Hepatic stellate cell (primary cell): ENCODE results near the gene COL26A1.
A peak's percentile ranks its signal among the peaks of the same experiment; 100 is the strongest.
"Not testable (repeated sequence)": the region's sequence is repeated elsewhere in the genome, so short reads cannot be mapped to it uniquely, and the experiment has no call there.

Source experiments
- DNase-seq: peaks from one replicate; pipeline ENCODE4 v3.0.0; 2011; ENCODE audit warnings: low spot score

The COL26A1 gene

DNA sequence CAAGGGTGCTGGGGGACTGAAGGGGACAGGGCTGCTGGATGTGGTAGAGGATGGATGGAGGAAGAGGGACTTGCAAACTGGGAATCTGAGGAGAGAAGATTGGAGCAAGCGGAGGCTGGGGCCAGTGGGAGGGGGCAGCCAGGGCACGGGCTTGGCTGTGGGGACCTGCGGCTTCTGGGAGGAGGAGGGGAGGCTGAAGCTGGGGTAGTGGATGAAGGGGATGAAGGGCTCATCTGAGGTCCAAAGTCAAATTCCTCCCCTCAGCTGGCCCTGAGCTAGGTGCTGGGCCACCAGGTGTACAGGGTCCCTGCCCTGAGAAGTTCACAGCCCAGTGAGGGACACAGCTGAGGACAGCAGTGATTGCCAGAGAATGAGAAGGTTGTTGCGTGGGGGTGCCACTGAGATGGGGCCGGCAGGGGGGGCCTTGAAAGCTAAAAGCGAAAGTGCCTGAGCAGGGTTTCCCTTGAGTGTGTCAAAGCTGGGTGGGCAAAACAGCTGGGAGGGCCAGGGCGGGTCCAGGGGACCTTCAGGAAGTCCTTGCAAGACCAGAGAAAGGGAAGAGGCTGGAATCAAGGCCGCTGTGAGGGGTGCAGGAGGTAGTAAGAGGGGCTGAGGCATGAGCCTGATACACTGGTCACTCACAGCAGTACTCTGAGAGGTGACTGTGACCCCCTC is 191.2 kb downstream of the COL26A1 start:
- DNase-seq = no peak

DNA sequence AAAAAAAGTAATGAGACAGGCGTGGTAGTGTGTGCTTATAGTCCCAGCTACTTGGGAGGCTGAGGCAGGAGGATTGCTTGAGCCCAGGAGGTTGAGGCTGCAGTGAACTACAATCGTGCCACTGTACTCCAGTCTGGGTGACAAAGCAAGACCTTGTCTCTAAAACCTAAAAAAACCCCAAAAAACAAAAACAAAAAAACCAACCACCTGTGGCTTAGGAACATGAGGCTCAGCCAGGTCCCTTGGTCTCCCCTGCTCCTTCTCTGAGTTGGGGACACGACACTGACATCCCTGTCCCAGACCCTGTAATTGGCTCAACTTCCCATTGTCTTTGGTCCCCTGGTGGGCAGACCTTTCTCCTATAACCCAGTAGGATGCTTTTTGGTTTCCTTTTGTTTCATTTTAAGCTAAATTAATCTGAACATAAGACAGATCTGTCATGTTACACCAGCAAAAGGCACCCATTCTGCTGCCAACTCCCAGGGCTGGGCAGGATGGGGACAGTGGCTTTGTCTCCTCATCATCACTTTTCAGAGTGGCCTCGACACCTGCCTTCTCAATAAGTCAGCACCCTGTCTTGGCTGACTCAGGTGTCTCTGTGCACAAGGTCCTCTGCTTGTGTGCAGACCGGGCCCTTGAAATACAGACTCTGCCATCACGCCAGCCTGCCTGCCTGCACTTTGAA is 192.1 kb downstream of the COL26A1 start:
- DNase-seq = peak; percentile 1

DNA sequence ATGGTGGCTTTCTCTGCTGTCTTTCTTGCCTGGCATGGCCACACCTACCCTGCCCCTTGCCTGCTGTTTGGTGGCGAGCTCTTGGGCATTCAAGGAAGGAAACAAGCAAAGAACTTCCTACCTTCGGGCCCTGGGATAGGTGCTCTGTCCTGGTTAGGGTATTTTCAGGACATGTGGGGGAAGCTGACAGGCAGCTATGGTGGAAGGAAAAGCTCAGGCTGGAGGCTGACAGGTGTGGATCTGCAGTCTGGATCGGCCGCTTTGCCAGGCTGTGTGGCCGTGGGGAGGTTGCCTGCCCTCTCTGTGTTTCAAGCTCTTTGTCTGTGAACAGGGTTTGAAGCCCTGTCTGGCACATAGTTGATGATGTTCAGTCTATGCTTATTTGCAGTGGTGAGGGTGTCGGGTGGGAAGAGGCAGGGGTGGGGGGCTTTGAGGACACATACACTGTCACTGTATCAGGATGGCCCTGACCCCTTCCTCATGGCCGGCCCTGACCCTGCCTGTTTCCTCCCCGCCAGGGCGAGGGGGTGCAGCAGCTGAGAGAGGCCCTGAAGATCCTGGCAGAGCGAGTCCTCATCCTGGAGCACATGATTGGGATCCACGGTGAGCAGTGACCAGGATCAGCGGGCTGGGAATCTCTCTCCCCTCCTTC is 192.7 kb downstream of the COL26A1 start:
- no peak for DNase-seq

DNA sequence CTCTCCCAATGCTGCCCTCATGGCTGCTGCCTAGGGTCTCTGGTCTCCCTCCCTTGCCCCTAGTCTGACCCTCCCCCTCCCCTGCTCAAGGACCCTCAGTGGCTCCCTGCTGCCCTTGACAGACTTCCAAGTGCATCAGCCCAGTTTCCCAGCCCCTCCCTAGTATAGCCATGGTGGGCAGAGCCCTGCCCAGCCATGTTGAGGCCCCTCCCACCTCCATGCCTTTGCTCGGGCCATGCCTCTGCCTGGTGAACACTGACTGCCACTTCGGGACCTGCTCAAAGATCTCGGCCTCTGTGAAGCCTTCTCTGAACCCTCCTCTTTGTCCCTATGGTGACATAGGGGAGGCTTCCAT is 193.2 kb downstream of the COL26A1 start:
- DNase-seq = no peak

DNA sequence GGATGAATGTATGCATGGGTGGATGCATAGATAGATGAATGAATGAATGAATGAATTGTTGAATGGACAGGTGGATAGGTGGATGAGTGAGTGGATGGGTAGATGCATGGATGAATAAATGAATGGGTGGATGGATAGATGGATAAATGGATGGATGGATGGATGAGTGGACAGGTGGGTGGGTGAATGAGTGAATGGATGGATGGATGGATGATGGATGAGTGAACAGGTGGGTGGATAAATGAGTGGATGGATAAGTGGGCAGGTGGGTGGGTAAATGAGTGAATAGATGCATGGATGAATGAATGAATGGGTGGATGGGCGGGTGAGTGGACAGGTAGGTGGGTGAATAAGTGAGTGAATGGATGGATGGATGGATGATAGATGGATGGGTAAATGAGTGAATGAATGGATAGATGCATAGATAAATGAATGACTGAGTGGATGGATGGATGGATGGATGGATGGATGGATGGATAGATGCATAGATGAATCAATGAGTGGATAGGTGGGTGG is 193.8 kb downstream of the COL26A1 start:
- no peak for DNase-seq

DNA sequence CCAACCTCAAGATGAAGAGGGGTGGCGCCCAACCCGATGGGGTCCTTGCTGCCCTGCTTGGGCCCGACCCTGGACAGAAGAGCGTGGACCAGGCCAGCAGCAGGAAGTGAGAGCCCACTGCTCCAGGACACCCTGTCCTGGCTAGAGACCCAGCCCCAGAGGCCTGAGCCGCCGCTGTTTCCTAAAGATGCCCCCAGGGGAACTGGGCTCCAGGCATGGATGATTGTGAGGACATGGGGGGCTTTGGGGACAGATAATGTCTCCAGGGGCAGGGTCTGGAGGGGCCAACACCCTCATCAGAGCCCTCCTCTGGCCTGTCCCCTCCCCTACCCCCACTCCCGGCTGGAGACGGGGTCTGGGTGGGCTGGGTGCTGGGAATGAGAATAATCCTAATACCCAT is 194.7 kb downstream of the COL26A1 start:
- DNase-seq = no peak

DNA sequence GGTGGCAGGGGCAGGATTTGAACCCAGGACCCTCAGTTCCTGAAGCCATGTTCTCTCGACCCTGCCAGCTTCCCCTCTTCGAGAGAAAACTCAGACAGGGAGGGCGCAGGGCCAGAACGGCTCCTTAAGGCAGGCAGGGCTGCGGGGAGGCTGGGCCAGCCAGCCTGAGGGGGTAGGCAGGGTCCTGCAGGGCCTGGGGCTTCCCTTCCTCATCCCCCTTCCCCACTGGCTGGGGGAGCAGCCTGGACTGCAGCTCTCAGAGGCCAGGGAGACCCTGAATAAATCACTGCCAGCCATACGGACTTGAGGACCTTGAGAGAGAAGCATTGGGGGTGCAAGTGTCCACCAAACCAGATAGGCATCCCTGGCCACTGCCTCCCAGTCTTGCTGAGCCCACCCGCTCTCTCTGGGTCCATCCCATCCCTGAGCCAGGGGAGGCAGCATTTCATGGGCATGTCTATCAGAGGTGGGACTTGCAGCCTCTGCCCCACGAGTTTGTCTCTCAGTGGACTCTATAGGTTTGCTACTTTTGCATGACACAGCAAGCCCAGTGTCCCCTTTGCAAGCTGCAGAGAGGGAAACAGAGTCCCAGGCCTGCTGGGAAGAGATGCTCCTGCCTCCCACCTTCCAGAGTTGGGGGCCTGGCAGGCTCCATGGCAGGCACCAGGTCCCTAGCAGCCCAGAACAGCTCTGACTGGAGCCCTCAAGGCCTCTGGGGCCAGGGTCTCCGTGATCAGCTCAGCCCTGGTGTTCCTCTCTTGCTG is 195.5 kb downstream of the COL26A1 start:
- DNase-seq = no peak

DNA sequence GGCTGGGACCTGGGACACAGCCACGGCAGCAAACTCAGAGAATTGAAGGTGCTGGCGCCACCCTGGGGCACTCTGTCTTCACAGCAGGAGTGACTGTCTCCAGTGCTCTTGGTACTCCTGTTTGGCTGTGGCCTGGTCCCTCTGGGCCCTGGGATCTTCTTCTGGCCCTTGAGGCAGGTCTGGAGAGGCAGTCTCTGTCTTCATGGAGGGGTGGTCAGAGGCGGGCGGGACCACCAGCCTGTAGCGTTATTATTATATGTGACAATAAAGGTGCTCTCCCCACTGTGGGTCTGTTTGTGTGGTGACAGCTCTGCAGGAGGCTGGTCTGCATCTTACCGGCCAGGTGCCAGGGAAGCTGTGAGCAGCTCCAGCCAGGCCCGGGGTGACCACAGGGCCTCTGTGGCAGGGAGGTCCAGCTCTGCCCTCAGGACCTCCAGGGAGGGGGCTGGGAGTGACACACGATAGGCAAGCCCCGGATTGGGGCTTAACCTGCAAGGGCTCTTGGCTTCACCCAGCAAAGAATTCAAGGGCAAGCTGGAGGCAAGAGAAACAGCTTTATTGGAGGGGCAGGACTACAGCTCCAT is 196.2 kb downstream of the COL26A1 start:
- DNase-seq = peak; percentile 11

DNA sequence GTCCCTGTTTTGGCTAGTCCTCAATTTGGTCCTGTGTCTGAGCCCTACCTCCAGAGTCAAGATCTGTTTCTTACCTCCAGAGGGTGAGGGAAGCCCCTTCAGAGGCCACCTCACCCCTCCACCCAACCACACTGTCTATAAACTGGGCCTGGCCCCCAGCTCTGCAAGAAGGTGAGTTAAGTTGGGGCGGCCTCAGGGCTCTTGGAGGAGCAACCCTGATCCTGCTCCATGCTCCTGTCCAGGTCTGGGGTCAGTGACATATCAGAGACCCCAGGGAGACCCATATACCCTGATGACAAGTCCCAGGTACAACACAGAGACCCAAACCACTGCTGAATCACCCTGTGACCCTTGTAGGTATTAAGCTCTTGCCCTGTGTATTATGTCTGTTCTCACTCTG is 196.9 kb downstream of the COL26A1 start:
- no peak for DNase-seq

DNA sequence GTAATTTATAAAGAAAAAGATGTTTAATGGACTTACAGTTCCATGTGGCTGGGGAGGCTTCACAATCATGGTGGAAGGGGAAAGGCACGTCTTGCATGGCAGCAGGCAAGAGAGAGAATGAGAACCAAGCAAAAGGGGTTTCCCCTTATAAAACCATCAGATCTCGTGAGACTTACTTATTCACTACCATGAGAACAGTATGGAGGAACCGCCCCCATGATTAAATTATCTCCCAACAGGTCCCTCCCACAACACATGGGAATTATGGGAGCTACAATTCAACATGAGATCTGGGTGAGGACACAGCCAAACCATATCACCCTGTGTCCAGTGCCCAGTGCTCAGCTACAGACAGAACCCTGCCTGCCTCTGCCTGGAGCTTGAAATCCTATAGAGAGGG is 197.3 kb downstream of the COL26A1 start:
- not testable (repeated sequence) for DNase-seq

DNA sequence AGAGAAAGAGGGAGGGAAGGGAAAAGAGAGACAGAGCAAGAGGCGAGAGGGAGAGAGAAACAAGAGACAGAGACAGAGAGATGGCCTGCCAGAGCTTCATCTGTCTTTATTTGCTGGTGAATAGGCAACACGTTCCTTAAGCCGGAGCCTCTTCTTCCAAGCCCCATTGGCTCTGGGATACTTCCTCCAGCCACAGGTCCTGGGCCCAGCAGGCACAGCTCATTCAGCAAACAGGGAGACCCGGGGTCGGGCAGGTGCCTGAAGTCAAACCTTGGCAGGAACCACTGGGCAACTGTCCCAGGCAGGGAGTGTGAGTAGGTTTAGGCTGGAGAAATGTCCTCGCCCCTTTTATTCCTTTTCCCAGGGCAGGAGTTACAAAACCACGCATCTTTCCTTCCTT is 198.2 kb downstream of the COL26A1 start:
- no peak for DNase-seq

DNA sequence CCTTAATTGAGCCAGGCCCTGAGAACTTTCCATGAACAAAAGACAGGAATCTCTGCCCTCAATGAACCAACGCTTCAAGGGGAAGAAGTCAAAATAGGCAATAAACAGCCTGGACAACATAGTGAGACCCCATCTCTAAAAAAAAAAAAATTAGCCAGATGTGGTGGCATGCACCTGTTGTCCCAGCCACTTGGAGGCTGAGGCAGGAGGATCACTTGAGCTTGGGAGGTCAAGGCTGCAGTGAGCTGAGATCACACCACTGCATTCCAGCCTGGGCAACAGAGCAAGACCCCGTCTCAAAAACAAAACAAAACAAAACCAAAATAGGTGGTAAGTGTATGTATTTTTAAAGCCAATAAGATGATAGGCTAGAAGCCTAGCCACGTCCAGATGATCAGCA is 198.6 kb downstream of the COL26A1 start:
- DNase-seq = not testable (repeated sequence)

DNA sequence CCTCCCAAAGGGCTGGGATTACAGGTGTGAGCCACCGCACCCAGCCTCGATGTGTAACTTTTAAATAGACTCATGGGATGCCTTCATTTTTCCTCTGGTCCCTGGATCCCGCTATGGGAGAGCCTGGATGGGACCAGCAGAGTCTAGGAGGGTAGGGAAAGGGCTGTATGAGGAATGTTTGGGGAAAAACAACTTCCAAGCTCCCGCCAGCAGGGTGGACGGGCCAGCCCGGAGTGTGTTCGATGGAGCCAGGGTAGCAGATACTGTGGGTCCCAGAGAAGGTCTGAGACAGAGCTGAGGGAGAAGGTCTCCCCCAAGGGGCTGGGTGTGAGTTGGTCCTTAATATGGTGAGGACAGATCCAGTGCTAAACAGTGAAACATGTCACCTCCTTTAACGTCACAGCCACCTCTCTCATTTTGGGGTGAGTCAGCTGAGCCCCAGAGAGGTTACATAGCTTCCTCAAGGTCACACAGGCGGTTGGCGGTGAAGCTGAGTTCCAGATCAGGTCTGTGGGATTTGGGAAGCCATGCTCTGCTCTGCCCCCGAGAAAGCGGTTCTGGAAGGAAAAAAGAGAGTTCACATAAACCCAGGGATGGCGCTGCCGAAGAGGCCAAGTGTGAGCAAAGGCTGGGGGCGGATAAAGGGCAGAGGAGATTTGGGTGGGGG is 200.0 kb downstream of the COL26A1 start:
- DNase-seq = no peak

DNA sequence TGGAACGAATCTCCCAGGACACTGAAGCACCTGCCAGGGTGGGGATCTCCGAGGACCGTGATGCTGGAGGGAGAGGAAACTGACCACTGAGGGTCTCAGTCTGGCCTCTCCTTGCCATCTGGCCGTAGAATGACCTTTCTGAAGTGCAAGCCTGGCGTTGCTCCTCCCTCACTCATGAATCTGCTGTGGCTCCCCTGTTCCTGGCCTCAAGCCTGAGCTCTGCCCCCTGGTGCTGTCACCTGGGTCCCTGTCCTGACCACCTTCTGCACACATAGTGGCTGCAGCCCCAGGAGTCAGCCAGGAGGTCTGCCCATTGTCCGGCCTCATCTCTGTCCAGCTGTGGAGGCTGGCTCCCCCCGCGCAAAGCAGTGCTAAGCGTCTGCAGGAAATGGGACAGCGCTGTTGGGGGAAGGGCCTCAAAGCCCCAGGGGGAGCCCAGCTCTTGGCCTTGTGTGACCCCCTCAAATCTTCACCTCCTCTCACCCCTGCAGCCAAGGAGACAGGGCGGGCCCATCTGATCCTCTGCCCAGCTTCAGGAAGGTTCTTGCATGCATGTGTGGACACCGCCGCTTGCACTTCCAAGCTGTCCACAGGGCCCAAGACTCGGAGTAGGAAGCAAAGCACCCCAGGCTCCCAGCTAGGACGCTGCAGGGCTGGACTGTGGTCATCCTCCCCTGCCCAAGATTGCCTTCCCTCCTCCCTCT is 200.7 kb downstream of the COL26A1 start:
- no peak for DNase-seq

DNA sequence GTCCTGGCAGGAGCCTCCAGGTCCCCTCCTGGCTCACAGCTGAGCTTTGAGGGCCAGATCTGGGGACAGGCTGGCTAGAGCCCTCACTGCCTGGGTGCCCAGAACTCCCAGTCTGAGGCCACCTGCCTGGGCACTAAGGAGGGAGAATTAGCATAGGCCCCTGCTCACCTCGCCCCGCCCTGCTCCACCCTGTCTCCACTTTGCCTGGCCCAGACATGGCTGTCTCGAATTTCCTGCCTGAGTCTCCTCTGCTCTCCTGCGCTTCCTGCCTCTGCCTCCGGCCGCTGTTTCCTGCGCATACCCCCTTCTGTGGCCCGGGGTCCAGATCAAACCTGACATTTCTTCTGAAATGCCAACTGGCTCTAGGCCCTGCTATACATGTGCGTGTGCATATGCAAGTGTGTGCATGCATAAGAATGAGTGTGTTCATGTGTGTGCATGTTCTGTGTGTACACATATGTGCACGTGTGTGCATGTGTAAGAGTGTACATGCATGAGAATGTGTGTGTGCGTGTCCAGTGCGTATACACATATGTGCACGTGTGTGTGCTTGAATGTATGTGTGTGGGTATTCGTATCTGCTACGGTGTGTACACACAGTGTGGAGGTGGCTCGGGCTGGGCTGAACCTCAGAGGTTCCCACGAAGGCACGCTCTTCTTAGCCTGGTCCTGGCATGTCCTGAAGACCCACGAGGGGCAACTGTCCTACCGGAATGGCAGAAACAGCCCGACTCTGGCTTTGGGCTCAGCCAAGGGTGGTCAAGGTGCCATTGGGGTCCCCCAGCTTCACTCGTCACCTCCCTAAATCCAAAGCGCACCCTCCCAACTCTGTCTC is 201.5 kb downstream of the COL26A1 start:
- no peak for DNase-seq

DNA sequence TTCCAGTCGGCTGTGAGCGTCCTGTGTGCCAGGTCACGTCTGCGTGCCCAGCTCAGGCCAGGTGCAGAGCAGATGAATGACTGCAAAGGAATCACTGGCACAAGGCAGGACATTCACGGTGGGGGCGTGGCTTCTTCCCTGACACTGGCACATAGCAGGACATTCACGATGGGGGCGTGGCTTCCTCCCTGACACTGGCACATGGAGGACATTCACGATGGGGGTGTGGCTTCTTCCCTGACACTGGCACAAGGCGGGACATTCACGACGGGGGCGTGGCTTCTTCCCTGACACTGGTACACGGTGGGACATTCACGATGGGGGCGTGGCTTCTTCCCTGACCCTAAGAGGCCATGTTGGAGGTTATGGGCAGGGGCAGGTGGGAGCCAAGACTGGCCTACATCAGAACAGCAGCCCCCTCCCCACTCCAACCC is 202.1 kb downstream of the COL26A1 start:
- no peak for DNase-seq

DNA sequence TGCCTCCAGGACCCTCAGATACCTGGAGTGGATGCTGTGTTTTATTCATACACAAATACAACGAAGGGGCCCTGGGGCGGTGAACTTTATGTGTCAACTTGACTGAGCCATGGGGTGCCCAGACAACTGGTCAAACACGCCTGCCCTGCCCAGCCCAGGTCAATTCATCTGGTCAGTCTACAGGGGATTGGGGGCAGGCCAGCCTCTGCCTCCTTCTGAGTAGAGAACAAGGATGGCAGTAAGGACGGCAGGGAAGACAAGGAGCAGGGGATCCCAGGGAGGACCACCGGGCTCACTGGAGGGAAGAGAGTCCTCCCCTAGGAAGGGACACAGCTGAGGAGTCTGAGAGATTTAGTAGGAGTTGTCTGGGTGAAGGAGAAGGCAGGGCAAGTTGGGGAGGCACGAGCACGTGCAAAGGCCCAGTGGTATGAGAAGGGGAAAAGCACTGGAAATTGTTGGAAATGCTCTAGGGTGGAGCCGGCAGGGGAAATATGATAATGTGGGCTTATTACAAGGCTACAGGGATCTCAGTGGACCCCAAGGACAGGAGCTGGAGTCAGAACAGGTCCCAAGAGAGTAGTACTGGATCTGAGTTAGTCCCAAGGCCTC is 203.0 kb downstream of the COL26A1 start:
- no peak for DNase-seq

DNA sequence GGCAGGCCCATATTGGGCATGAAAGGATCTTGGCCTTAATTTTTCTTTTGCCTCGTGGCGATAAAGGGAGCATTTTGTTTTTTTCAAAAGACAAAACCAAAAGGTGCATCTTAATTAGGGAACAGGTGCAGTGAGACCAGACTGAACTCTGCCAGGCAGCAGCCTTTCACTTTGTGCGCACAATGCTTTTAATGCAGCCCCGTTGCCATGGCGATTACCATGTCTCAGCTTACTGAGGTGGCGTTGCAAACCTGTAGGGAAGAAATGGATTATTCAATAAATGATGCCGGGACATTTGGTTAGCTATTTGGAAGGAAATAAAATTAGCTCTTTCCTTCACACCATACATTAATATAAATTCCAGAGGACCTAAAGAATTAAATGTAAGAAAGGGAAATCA is 204.6 kb downstream of the COL26A1 start:
- DNase-seq = no peak

DNA sequence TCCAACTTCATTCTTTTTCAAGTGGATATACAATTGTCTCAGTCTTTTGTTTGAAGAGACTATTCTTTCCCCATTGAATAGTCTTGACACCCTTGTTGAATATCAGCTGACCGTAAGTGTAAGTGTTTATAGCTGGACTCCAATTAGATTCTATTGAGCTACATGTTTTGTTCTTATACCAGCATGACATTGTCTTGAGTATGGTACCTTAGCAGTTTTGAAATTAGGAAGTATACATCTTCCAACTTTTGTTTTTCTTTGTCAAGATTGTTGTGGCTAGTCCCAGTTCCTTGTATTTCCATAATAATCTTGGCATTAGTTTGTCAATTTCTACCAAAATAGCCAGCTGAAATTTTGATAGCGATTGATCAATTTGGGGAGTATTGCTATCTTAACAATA is 209.5 kb downstream of the COL26A1 start:
- no peak for DNase-seq

DNA sequence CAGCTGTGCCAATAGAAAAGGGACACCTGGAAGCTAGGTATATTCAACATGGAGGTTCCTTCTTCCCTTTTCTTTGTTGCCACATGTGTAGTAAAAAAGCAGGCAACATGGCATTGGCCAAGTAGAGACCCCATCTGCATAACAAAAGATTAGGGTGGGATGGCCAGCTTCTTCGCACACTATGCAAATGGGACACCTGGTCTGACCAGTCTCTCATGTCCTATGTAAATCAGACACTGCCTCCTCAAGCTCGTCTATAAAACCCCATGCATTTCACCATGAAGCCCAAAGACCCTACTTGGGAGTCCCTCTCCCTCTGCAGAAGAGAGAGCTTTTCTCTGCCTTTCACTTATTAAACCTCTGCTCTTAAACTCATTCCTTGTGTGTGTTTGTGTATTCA is 212.5 kb downstream of the COL26A1 start:
- no peak for DNase-seq
